GM21737 (cell line): Measurements from ENCODE around the gene CMTR1.

Experiments used
- ATAC-seq: cut with Tn5 transposase; IDR thresholded peaks from one replicate; pipeline ENCODE4 v1.9.1; 2021; ENCODE audit warnings: mild to moderate bottlenecking, moderate library complexity; ENCODE audit not compliant: unreplicated experiment

The CMTR1 gene

DNA sequence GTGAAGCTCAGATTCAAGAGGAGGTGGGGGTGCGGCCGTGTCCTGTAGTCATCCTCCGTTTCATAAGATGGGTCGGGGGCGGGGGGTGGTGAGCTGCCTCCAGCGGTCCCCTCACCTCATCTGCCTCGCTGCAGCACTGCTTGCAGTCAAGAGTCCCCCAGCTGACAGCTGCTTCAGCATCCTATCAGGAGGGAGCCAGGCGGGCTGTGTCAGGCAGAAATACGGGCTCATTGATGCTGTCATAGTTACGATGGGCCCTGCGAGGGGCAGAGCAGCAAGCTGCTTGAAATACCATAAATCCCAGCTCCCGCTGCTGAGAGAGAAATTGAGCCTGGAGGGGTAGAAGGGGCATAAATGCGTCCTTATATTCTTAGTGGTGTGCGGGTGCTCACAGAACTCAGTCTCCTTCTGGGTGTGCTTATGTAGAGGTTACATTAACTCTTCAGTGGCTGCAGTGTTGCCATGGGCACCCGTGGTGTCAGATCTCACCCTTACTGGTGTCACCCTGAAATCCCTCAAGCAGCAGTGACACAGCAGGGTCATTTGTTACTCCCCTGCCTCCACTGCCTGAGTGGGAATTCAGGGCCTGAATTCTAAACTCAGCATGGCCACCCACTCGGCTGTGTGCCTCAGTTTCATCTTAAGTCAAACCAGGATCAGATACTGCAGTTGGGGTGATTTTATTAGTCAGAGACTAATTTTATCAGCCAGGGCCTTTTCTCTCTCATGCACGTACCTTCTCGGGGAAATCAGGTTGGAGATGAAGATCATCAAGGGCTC is 44.8 kb downstream of the CMTR1 start:
- no peak for ATAC-seq

DNA sequence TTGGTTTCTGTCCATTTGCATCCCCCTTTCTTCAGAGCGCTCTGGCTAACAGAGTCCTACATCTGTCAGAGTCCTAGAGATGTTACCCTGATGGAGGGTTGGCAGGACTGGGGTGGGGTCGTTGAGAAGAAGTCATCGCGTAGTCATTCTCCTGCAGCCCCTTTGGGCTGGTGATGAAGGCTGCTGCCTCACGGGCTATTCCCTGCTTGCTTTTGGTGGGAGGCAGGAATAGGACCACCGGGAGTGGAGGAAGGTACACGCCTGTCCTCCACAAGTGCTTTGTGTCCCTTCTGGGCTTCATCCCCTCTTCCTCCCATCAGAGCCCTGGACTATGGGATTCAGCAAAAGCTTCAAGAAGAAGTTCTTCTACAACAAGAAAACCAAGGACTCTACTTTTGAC is 45.8 kb downstream of the CMTR1 start:
- ATAC-seq = no peak

DNA sequence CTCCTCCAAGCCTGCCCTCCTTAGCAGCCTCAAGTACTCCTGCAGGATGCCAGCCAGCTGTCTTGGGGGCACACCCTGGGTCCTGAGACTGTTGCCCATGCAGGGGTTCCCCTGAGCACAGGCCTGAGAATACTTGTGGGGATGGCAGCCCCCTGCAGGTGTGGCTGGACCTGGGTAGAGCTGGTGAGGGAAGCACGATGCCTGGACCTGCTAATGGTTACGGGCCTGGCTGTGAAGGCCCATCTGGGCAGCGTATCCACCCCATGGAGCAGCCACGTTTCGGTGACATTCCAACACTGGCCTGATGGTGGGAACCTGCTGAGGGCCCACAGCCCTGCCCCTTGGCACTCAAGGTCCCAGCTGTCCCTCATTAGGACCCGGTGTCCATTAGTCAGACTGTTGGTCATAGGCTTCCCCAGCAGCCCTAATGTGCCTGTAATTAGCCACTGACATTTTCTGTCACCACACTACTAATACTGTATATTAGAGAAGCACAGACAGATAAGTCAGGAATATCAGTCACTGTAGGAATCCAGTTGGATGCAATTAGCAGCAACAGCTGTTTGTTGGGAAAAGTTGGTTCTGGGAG is 46.3 kb downstream of the CMTR1 start:
- no peak for ATAC-seq

DNA sequence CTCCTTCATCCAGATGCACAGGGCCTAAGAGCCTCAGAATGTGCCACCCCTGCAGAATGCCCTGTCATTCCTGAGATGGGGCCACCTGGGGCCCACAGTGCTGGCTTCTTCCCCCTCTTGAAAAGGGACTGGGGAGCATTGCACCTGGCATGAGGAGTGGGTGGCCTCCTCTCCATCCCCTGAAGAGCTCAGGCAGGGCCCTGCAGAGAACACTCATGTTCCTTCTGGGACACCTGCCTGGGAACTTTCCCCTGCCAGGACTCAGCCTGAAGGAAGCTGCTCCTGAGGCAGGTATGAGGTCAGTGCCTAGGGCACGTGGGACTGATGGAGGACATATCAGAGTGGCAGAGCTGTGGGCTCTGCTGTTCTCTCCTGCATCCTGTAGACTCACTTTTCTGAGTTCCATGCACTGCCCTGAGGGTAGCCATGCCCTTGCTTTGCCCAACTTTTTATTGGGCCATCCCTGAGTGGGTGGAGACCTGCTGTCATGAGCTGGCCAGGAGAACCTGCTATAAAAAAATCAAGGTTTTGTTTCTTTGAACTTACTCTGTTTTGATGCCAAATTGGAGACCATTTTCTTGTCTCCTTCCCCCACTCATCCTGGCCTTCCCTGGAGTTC is 47.2 kb downstream of the CMTR1 start:
- no peak for ATAC-seq

DNA sequence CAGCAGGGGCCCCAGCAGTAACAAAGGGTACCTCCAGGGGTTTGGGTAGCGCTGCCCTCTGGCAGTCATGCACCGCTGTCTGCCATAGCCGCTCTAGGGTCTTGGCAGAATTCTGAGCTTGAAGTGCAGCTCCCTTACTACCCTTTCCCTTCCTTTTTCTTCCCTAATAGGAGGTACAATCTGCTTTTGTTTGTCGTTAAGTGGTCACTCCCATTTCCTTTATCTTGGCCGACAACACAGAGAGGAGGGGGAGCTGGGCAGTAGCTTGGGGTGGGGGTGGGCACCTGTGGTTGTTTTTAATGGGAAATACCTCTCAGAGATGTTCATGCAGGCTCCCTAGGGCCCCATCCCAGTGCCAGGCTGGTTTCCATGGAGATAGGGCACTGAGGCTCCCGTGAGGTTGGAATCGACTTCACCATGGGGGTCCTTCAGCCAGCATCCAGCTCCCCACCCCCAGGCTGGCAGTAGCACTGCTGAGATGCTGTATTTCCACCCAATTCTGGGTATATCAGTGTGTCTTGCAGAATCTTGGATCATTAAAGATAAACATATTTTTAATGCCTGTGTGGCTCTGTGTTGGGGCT is 48.0 kb downstream of the CMTR1 start:
- no peak for ATAC-seq

DNA sequence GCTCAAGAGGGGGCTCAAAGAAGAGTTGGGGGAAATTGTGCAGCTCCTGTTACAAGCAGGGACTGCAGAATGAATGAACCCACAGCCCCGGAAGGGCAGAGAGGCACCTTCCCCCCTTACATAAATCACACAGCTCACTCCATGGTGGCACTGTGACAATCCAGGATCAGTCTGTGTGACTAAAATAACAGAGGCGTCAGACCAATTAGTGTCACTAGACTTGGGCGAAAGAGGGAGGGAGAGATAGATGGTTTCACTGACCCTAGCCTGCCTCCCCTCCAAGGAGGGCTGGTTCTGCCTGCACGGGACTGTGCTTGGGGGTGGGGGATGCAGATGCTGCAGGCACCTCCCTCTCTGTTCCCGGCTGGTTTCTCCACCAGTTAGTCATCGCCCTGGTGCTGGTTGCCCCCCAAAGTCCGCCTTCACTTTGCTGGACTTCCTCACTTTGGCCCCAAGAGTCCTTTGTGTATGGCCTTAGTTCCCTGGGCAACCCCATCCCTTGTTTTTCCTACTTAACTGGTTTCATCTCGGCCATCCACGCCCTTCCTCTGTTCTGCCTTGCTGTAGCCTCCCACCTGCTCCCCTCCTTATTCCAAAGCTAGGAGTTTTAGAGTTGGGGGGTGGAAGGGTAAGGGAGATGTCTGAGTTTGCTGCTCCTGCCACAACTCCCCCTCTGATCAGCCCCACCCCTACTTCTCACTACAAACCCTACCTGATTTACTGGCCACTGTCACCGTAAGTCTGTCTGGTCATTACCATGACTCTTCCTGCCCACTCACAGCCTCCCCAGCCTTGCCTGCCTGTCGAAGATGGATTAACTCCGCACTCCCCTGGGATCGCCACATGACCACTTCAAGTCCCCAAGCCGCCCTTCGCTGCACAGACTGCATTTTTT is 48.9 kb downstream of the CMTR1 start:
- ATAC-seq = no peak

DNA sequence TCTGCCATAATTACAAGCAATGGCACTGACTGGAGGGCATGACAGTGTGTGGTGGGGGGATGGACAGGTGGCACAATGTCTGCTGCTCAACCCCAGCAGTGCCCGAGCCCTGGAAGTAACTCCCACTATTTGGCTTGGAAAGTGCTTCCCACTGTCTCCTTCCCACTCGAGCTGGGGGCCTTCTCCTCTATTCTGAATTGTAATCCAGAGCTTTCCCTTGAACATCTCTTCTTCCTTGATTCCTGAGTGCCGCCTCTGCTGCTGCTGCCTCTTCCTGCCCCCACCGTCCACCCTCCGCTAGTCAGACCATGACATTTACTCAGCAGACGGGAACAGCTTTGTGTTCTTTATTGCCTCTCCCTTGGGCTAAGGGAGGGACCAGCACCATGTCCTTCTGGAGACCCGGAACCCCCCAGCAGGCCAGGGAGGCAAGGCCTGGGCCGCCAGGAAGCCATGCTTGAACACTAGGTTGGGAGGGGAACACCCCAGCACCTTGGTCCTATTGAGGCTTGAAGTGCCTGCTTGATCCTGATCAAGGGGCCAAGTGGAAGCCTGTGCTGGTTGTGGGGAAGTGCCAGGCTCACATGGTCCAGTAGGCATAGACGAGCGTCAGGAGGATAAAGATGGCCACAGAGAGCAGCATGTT is 49.7 kb downstream of the CMTR1 start:
- no peak for ATAC-seq

DNA sequence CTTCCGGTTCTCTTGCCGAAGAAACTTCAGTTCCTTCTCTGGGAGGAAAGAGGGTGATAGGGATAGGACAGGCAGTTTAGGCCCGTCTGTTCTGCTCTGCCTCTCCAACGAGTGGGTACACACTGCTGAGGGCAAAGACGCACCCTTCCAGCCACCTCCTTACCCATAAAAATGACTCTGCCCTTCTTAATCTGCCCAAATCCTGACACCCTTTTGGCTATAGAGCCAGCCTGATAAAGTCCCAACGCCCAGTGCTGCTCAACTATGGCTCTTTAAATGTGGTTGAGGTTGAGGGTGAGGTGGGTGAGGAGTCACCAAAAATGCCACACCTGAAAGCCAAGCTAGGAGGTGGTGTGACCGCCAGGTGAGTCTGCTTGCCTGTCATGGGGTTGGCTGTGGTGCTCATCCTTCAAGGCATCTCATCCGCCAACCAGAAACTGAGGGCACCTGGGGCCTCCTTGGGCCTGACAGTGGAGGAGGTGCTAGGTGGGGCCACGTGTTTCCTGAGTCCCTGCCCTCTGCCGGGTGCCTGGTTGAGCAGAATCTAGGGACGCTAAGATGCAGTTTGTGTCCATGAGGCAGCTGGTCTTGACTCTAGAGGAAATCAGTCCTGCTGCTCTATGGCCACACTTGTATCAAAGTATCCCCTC is 50.4 kb downstream of the CMTR1 start:
- ATAC-seq = no peak

DNA sequence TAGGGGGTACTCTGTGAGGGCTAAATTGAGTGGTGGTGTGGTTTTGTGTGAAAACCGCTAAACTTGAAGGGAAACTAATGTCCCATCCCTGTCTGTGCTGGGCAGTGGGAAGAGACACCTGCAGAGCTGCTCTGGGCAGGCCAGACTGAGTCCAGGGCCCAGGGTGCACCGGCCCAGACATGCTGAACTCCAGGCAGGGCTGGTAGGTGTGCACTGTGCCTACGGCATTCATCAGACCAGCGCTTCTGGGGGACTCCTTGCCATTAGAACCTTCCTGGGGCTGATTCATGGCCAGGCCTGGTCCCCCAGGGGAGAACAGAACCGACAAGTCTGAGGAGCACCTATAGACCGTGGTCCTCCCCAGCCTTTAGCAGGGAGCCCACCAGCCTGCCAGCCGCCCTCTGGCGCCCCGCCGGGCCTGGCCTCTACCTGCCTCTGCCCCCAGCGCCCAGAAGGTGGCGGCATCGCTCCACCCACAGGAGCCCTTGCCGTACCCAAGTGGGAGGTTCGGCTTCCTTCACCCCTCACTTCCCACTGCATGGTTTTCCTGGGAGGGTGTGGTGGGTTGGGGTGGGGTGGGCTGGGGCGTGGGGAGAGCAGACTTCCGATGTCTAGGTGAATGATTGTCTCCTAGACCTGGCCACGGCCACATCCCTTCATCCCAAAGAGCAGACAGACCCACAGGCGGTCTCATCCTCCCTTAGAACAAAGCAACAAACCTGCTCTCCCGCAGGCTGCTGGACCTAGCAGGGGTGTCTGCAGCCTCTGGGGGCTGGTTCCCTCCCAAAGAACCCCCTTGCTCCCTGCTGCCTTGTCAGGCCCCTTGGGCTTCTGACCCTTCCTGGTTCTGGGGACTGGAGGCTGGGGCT is 51.1 kb downstream of the CMTR1 start:
- ATAC-seq = no peak

DNA sequence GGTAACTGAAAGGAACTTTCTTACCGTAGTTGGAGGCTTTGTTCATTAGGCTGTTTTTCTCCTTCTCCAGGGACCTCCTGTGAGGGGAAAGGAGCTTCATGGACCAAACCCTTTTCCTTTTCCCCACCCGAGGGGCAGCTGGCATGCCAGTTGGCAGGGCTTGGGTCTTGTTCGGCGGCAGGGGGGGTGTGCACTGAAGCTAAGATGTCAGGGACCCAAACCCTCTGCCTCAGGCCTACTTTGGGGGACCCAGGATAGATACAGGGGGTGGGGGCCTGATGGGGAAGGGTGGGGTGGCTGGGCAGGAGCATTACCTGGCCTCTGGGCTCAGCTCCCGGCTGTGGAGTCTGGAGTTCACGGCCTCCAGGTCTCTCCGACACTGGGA is 51.8 kb downstream of the CMTR1 start:
- ATAC-seq = no peak

DNA sequence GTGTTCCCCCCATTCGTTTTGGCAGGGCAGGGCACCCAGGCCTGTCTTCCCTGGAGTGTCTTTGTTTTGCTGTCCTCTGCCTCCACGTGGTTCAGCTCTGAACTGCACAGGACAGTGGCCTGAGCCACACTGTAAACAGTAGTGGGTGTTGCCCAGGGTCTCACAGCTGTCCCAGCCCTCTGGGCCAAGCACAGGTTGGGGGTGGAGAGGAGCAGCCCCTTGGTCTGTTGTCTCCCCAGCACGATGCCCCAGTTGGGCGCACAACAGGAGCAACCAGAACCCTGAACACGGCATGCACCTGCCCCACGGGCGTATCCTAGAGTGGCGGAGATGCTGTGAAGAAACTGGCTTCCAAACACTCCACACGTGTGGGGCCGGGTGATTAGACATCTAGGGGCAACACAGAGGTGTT is 52.3 kb downstream of the CMTR1 start:
- no peak for ATAC-seq

DNA sequence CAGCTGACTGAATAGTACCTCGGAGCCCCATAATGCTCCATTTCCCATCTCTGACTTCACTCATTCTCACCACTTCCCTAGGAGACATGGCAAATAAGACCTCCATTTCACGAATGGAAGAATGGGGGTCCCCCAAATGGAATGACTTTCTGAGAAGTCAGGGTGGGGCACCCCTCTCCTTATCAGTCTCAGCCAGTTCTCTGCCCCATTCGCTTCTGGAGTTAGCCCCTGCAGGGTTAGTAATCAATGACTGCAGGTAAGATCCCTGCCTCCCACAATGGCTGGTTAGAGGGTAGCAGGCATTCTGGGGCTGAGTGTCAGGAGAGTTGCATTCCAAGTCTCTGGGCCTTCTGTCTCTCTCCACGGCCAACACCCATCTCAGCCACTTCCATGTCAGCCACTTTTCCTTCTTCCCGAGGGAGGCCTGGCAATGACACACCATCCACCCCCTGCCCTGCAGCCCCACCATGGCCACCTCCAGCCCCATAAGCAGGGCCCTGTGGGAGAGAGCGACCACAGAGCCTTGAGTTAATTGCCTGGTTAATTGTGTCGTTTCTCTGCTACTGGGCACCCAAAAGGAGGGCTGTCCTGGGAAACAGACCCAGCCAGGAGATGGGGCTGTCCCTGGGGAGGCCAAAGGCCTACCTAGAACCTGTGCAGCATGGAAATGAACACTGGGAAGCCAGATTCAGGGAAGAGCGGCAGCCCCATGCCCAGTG is 53.3 kb downstream of the CMTR1 start:
- ATAC-seq = no peak

DNA sequence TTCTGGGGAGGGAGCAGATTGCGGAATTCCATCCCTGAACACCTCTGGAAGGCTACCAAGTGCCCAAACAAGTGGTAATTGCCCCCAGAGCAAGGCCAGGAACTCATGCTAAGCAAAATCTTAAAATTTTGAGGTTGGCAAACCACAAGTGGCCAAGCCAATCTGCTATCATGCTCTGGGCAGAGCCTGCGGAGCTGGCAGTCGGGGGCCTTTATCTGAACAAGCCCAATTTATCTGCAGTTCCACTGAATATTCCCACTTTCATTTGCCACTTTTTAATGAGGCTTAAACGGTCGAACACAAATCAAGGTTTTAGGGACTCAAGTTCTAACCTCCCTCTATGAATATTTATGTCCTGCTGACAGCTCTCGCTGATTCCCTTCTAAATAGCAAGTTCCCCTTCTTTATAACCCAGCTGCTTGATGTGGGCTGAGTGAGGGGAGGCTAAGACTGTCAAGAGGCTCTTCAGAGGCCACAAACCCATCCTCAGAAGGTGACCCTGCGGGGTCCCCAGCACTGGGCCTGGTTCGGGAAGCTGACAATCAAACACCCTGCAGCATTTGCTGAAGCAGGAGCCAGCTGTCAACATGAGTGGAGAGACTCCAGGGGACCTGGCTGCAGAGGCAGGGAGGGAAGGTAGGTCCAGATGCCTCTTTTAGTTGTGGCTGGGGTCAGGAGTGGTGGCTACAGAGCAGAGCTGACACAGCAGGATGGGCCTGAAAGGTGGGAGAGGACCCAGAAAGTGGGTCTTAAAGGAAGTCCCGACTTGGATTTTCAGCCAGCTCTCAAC is 54.8 kb downstream of the CMTR1 start:
- no peak for ATAC-seq

DNA sequence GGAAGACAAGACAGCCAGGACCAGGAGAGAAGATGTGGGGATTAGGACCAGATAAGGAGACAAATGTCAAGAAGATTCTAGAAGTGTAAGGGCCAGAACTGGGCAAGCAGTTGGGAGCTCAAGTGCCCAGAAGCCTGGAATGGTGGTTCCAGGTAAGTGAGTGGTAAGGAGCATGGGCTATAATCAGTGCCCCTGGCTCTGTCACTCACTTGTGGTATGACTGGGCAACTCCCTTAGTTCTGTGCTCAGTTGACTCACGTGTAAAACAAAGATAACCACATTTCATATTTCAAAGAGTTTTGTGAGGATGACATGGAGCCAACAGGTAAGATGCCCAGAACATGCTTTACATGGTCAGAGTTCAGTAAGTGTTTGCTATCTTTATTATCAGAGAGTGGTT is 55.5 kb downstream of the CMTR1 start:
- no peak for ATAC-seq

DNA sequence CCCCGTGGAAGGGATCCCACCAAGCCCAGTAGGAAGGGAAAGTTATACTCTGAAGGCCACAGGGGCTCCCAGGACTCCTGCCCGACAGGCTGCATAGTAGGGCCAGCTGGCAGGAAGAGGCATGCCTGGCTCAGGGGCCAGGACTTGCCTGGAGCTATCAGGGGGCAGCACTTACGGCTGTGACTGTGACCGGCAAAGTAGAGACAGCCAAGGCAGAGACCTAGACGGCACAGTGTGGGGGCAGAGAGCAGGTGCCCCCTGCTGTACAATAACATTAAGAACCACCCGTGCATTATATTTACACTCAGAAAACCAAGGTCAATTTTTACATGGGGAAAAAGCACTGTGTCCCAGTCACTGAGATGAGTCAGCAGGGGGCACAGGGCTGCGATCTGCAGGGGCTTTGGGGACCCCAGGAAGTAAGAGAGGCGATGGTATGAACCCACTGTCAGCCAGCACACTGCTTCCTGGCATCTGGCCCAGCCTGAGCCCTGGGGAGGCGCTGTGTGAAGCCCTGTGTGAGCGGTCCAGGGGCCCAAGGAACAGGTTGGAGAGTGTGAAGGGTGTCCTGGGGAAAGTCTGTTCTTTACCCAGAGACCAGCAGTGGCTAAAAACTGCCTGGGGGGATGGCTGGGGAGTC is 56.8 kb downstream of the CMTR1 start:
- ATAC-seq = no peak

DNA sequence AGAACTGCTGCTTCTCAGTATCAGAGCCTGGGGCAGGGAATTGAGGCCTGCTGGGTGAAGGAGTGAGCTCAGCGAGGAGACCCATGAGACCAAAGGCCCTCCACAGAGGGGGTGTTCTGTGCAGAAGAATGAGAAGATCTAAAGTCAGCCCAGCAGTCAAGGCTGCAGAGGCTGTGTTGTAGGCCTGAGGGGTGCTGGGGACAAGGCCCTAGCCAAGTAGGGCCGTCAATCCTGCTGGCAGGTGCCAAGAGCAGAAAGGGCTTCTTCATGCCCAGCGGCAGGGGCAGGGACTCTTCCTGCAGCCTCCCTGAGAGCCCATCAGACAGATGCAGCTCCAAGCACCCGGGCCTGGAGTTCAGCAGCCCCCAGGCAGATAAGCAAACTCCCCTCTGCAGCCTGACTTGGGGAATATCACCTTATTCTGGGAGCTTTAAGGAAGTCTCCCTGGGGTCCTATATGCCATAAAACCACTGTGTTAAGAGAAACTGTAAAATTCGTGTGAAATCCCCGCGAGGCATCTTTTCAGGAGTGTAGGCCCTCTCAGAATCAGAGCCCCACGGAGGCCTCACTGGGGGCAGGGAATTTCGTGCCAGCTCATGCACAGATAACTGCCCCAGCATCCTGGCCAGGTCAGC is 57.6 kb downstream of the CMTR1 start:
- ATAC-seq = no peak
